ENCODE data around the gene PSMG4. TPM values are rescaled to one million over a fixed set of nuclear protein-coding genes. Genes with fewer than 3 reads are reported as not detected.

Gene PSMG4
- total and polyA plus RNA-seq, 12 donors: 8.1 to 38.6 (median 10.3) TPM

DNA sequence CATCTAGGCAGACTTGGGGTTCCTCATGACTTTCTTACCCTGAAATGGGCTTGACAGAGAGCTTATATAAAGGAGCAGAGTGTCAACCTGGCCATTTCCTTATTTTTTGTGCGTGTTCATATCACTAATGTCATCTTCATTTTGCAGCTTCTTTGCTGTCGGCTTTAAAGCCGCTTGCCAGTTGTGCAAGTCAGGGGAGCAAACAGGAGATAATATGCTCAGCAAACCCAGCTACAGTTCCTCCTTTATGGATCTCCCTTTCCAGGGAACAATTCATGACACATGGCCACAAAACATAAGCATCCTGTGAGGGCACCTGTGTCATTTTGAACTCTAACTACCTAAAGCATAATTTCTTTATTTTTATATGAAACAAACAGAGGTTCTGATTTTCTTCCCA, 24.8 kb upstream of the PSMG4 start:
- ATAC-seq (no peak), DNase-seq (no peak)
- peaks cover 0 to 95% (median 64%) of the 10 kb centered on the region in 7 donors for H3K27me3 ChIP-seq
- no peak overlapping the region for H3K4me3 ChIP-seq
- WGBS, 2 donors: 83 to 88% methylated on average over 3 of the region's 3 CpGs
- H3K36me3 ChIP-seq: no peaks in the 10 kb centered on the region
- intact Hi-C loops (cut with DNase I): loop anchor here in 2 of 10 donors (5.0 kb wide), 1 partner anchor 72 kb away; no protein-coding TSS in a partner anchor
- no peaks in the 10 kb centered on the region for H3K9me3 ChIP-seq
- no peak overlapping the region for H3K27ac ChIP-seq
- no peak for TF ChIP-seq CTCF (IDR thresholded peaks at IDR 0.05)
- peaks cover 14 to 34% (median 21%) of the 10 kb centered on the region in 9 donors for H3K4me1 ChIP-seq

DNA sequence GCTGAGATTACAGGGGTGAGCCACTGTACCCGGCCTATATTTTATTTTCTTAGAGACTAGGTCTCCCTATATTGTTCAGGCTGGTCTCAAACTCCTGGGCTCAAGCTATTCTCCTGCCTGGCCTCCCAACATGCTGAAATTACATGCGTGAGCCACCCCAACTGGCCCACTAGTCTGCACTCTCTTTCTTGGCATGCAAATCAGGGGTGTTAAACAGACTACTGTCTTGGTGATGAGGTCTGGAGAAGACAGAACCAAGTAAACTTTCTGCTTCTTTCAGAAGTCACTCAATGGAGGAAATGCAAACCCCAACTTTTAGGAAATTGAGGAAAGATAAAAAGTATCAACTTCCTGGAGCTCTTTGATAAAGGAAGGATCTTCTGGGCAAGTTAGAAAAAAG, 23.3 kb upstream of the PSMG4 start:
- intact Hi-C loops (cut with DNase I): no loop called here
- no peak for DNase-seq
- Histone ChIP-seq H3K27ac (no peak overlapping the region), H3K9me3 (no peaks in the 10 kb centered on the region), H3K36me3 (no peaks in the 10 kb centered on the region), H3K4me3 (no peak overlapping the region), H3K4me1 (peaks cover 4 to 18% (median 10%) of the 10 kb centered on the region in 9 donors), H3K27me3 (peaks cover 0 to 83% (median 48%) of the 10 kb centered on the region in 7 donors)
- ATAC-seq: no peak
- TF ChIP-seq CTCF (IDR thresholded peaks at IDR 0.05): no peak
- WGBS, 2 donors: 92 to 95% methylated on average over 2 of the region's 2 CpGs

DNA sequence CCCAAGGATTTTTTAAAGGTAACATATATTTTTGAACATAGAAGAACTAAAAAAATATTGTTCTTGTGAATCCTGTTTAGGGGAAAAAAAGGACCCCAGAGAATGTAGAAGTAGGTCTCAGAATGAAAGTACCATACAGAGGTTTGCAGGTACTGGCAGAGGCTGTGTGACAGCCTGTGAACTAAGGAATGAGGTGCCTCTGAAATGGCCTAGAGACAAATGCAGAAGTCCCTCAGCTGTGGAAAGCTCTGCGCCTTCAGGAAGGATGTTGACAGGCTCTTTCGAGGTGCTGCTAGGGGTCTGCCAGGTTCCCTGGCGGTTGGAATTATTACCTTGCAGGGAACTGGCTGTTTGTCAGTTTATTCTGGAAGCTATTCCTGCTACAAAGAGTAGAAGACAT, 22.7 kb upstream of the PSMG4 start:
- no peaks in the 10 kb centered on the region for H3K36me3 ChIP-seq
- H3K27me3 ChIP-seq: peaks cover 0 to 78% (median 44%) of the 10 kb centered on the region in 7 donors
- intact Hi-C loops (cut with DNase I): no loop called here
- WGBS, 2 donors: 65 to 68% methylated on average over 3 of the region's 3 CpGs
- ATAC-seq (no peak), DNase-seq (no peak)
- no peak overlapping the region for H3K4me3 ChIP-seq
- H3K27ac ChIP-seq: no peak overlapping the region
- no peaks in the 10 kb centered on the region for H3K9me3 ChIP-seq
- no peak for TF ChIP-seq CTCF (IDR thresholded peaks at IDR 0.05)
- peaks cover 4 to 14% (median 9%) of the 10 kb centered on the region in 9 donors for H3K4me1 ChIP-seq

DNA sequence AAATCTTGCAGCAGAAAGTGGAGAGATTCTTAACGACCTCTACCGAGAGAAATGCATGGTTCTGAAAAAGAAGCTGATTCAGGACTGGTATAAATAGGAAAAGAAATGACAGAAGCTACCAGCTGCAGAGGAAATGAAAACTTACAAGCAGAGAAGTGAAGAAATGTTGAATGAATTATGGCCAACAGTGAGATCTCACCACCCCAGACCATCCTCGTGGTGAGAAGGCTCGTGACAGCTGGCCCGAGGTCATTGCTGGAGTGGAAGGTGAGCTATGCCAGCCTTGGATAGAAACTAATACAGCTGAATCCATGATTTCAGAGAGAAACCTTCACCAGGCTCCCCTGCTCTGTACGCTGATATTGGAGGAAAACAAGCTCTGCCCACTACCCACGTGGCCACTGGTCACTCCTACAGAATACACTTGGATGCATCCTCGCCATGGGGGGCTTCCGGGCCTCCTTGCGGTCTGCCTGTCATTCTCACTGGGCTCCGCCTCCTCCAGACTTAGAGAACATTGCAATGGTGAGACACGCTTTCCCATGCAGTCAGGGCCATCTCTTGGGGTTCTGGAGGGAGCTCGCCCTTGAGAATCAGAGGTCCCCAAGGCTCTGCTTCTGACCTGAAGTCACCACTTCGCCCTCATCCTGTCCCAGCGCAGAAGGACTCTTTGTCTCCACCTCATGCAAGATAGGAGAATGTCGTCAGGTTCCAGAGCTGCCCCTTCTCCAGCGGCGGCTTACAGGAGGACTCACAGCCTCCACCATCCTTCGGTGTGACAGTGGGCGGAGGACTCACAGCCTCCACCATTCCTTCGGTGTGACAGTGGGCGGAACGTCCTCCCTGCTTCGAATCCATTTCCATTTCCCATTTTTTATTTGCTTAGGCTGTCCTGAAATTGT, 20.7 kb upstream of the PSMG4 start:
- intact Hi-C loops (cut with DNase I): no loop called here
- peak in 4 of 8 donors; percentile 22 to 29 (median 26) for ATAC-seq
- 81 to 82% methylated on average over 24 of the region's 24 CpGs for WGBS, 2 donors

More for the DNA sequence above, 20.7 kb upstream of the PSMG4 start:
- Histone ChIP-seq H3K9me3 (no peaks in the 10 kb centered on the region), H3K36me3 (no peaks in the 10 kb centered on the region), H3K27me3 (peaks cover 0 to 58% (median 32%) of the 10 kb centered on the region in 7 donors), H3K27ac (no peak overlapping the region), H3K4me1 (no peaks in the 10 kb centered on the region), H3K4me3 (no peak overlapping the region)
- DNase-seq: no peak
- no peak for TF ChIP-seq CTCF (IDR thresholded peaks at IDR 0.05)

Measured in heart right ventricle (tissue), 16 donors.